ENCODE results near the gene MEPE.
A peak's percentile ranks its signal among the peaks of the same experiment; 100 is the strongest.

Gene MEPE

GRCh38 chr4:87839592-87839946 is 6.8 kb downstream of the MEPE start:
- no peak for DNase-seq (ENCODE audit: low read depth)
- H3K4me3 ChIP-seq (ENCODE audit: low read length) = no peak overlapping the region
- TF ChIP-seq CTCF (IDR thresholded peaks at IDR 0.05; ENCODE audit: insufficient read depth, low read depth, low read length, missing control alignments) = no peak

GRCh38 chr4:87840149-87840548 is 7.4 kb downstream of the MEPE start:
- H3K4me3 ChIP-seq (ENCODE audit: low read length) = no peak overlapping the region
- no peak for DNase-seq (ENCODE audit: low read depth)

GRCh38 chr4:87843936-87844335 is 11.2 kb downstream of the MEPE start:
- DNase-seq (ENCODE audit: low read depth) = peak; percentile 86
- no peak for TF ChIP-seq CTCF (IDR thresholded peaks at IDR 0.05; ENCODE audit: insufficient read depth, low read depth, low read length, missing control alignments)
- no peak overlapping the region for H3K4me3 ChIP-seq (ENCODE audit: low read length)

More at GRCh38 chr4:87840149-87840548, 7.4 kb downstream of the MEPE start:
- TF ChIP-seq CTCF (IDR thresholded peaks at IDR 0.05; ENCODE audit: insufficient read depth, low read depth, low read length, missing control alignments) = no peak

- H3K4me3 ChIP-seq (ENCODE audit: low read length) = no peak overlapping the region
- TF ChIP-seq CTCF (IDR thresholded peaks at IDR 0.05; ENCODE audit: insufficient read depth, low read depth, low read length, missing control alignments) = no peak
- DNase-seq (ENCODE audit: low read depth) = peak; percentile 15
Measured at GRCh38 chr4:87844452-87844851, 11.7 kb downstream of the MEPE start.

GRCh38 chr4:87846226-87846625 is 13.5 kb downstream of the MEPE start:
- no peak overlapping the region for H3K4me3 ChIP-seq (ENCODE audit: low read length)
- TF ChIP-seq CTCF (IDR thresholded peaks at IDR 0.05; ENCODE audit: insufficient read depth, low read depth, low read length, missing control alignments) = no peak
- no peak for DNase-seq (ENCODE audit: low read depth)

GRCh38 chr4:87848622-87849351 is 16.0 kb downstream of the MEPE start:
- no peak overlapping the region for H3K4me3 ChIP-seq (ENCODE audit: low read length)
- DNase-seq (ENCODE audit: low read depth) = peak; percentile 72
- TF ChIP-seq CTCF (IDR thresholded peaks at IDR 0.05; ENCODE audit: insufficient read depth, low read depth, low read length, missing control alignments) = peak; percentile 80

GRCh38 chr4:87849612-87850011 is 16.8 kb downstream of the MEPE start:
- TF ChIP-seq CTCF (IDR thresholded peaks at IDR 0.05; ENCODE audit: insufficient read depth, low read depth, low read length, missing control alignments) = no peak
- no peak overlapping the region for H3K4me3 ChIP-seq (ENCODE audit: low read length)
- no peak for DNase-seq (ENCODE audit: low read depth)

Measured in epithelial cell of esophagus (primary cell).